CD4-positive, alpha-beta T cell (primary cell): ENCODE results near the gene RHOT1. TPM values are rescaled to one million over a fixed set of nuclear protein-coding genes. Genes with fewer than 3 reads are reported as not detected.

Source experiments
- ATAC-seq: fragments of 200-7000 bp; cut with Tn5 transposase; one replicate; pipeline ENCODE4 v1.10.0; 2022; ENCODE audit warnings: mild to moderate bottlenecking; ENCODE audit not compliant: poor library complexity
- CTCF ChIA-PET: fragments of 350-600 bp; sonication (Branson Sonifier 250); formaldehyde crosslinking; loops from one replicate; lab custom pipeline; 2021; ENCODE audit warnings: antibody characterized with exemption, inconsistent platforms; lab: Charles Lee
- POLR2A ChIA-PET: fragments of 350-600 bp; sonication (Branson Sonifier 250); formaldehyde crosslinking; loops from one replicate; lab custom pipeline; 2021; ENCODE audit warnings: antibody characterized with exemption, inconsistent platforms; lab: Charles Lee
- DNase-seq, 14 experiments: peaks; one replicate each; pipeline ENCODE4 v3.0.0-alpha.2; 2013 to 2020; ENCODE audit warnings: mixed read lengths in 2 of 14
- H3K27ac ChIP-seq, 2 donors: one replicate each; pipeline versions ENCODE4 v1.5.1 to v1.7.0; 2013; ENCODE audit warnings: low read length in 2 of 2, low read depth in 1 of 2, mild to moderate bottlenecking in 1 of 2
- H3K27me3 ChIP-seq, 2 experiments: 1 replicate in 1 of 2; 2 replicates in 1 of 2; pipeline versions ENCODE4 v1.6.1 to v1.7.0; 2013; ENCODE audit warnings: low read length in 2 of 2, control low read depth in 1 of 2, mild to moderate bottlenecking in 1 of 2, moderate library complexity in 1 of 2; ENCODE audit not compliant: insufficient read depth in 2 of 2, control insufficient read depth in 1 of 2
- H3K36me3 ChIP-seq: one replicate; pipeline ENCODE4 v1.6.1; 2013; ENCODE audit warnings: low read length, control low read depth; ENCODE audit not compliant: insufficient read depth
- H3K4me1 ChIP-seq: one replicate; pipeline ENCODE4 v1.6.1; 2013; ENCODE audit warnings: low read length, control low read depth; ENCODE audit not compliant: insufficient read depth
- H3K4me3 ChIP-seq: one replicate; pipeline ENCODE4 v1.5.1; 2013; ENCODE audit warnings: mild to moderate bottlenecking, low read length, moderate library complexity
- H3K9me3 ChIP-seq, 2 experiments: 1 replicate in 1 of 2; 2 replicates in 1 of 2; pipeline versions ENCODE4 v1.6.1 to v1.7.0; 2013; ENCODE audit warnings: low read length in 2 of 2, mild to moderate bottlenecking in 2 of 2, control low read depth in 1 of 2, moderate library complexity in 1 of 2; ENCODE audit not compliant: control insufficient read depth in 1 of 2, insufficient read depth in 1 of 2
- H3K27ac Mint-ChIP-seq: one replicate; pipeline ENCODE4 v1.8.0; 2020; ENCODE audit warnings: mixed read lengths
- H3K27me3 Mint-ChIP-seq: one replicate; pipeline ENCODE4 v1.8.0; 2021; ENCODE audit warnings: mixed read lengths
- H3K36me3 Mint-ChIP-seq: one replicate; pipeline ENCODE4 v1.8.0; 2021; ENCODE audit warnings: low read depth, mixed read lengths
- H3K4me1 Mint-ChIP-seq: one replicate; pipeline ENCODE4 v1.8.0; 2021; ENCODE audit warnings: low read depth, mixed read lengths
- H3K4me3 Mint-ChIP-seq: one replicate; pipeline ENCODE4 v1.8.0; 2020; ENCODE audit warnings: mild to moderate bottlenecking, mixed read lengths
- H3K9me3 Mint-ChIP-seq: one replicate; pipeline ENCODE4 v1.8.0; 2020; ENCODE audit warnings: mixed read lengths
- CTCF ChIP-seq: fragments of 200-600 bp; IDR thresholded peaks from one replicate; pipeline ENCODE4 v1.8.0; 2022; ENCODE audit warnings: antibody characterized with exemption, mild to moderate bottlenecking
- intact Hi-C, 2 experiments: fragments of 100-400 bp; cut with DNase I in 1 of 2; cut with micrococcal nuclease in 1 of 2; formaldehyde crosslinking; loops; one replicate each; pipeline versions ENCODE4 v1.15.1 to v1.9.0; 2023 to 2025; cut with DNase I, micrococcal nuclease
- total RNA-seq, 174 experiments: library from RNA in 2 of 174; stranded (reverse) in 2 of 174; gene quantifications; one replicate each; pipeline ENCODE4 v1.2.3 and lab custom pipeline; 2021 to 2026

Gene RHOT1
- total RNA-seq, 2 experiments from 2014 or later: 12.9 to 13.1 TPM

GRCh38 chr17:32160526-32160925 is 18.2 kb downstream of the RHOT1 start:
- Mint-ChIP-seq H3K36me3 (peaks cover 66% of the 10 kb centered on the region), H3K4me1 (no peaks in the 10 kb centered on the region), H3K9me3 (no peaks in the 10 kb centered on the region), H3K27ac (no peak overlapping the region), H3K27me3 (no peaks in the 10 kb centered on the region), H3K4me3 (no peak overlapping the region)
- Histone ChIP-seq H3K4me3 (no peak overlapping the region), H3K27me3 (no peaks in the 10 kb centered on the region), H3K36me3 (peaks cover 26% of the 10 kb centered on the region), H3K9me3 (no peaks in the 10 kb centered on the region), H3K27ac (no peak overlapping the region), H3K4me1 (no peaks in the 10 kb centered on the region)
- ChIA-PET POLR2A (interaction anchor here (0.7 kb wide), 1 partner anchor 19 kb away, joined by 3 read pairs; no protein-coding TSS in a partner anchor), CTCF (no interaction called here)
- TF ChIP-seq CTCF: no peak
- ATAC-seq: no peak
- intact Hi-C loops: no loop called here
- no peak for DNase-seq

GRCh38 chr17:32161029-32161428 is 18.7 kb downstream of the RHOT1 start:
- no peaks in the 10 kb centered on the region for H3K27me3 Mint-ChIP-seq
- H3K9me3 ChIP-seq: peaks cover 0 to 3% of the 10 kb centered on the region in 2 experiments
- H3K4me1 ChIP-seq: no peaks in the 10 kb centered on the region
- H3K9me3 Mint-ChIP-seq: no peaks in the 10 kb centered on the region
- TF ChIP-seq CTCF: no peak
- ChIA-PET POLR2A (interaction anchor here (0.7 kb wide), 1 partner anchor 19 kb away, joined by 3 read pairs; no protein-coding TSS in a partner anchor), CTCF (no interaction called here)
- H3K36me3 ChIP-seq: peaks cover 22% of the 10 kb centered on the region
- no peaks in the 10 kb centered on the region for H3K4me1 Mint-ChIP-seq
- intact Hi-C loops: no loop called here
- H3K4me3 Mint-ChIP-seq: no peak overlapping the region
- peaks cover 61% of the 10 kb centered on the region for H3K36me3 Mint-ChIP-seq
- no peak overlapping the region for H3K27ac Mint-ChIP-seq
- H3K4me3 ChIP-seq: no peak overlapping the region
- DNase-seq: no peak
- no peaks in the 10 kb centered on the region for H3K27me3 ChIP-seq
- ATAC-seq: no peak
- H3K27ac ChIP-seq: no peak overlapping the region

- Histone ChIP-seq H3K4me1 (no peaks in the 10 kb centered on the region), H3K27ac (no peak overlapping the region), H3K9me3 (peaks cover 3 to 6% of the 10 kb centered on the region in 2 experiments), H3K4me3 (no peak overlapping the region), H3K36me3 (peaks cover 22% of the 10 kb centered on the region), H3K27me3 (no peaks in the 10 kb centered on the region)
- TF ChIP-seq CTCF: no peak
- Mint-ChIP-seq H3K4me3 (no peak overlapping the region), H3K4me1 (no peaks in the 10 kb centered on the region), H3K27ac (no peak overlapping the region), H3K9me3 (peaks cover 5% of the 10 kb centered on the region), H3K36me3 (peaks cover 60% of the 10 kb centered on the region), H3K27me3 (no peaks in the 10 kb centered on the region)
- intact Hi-C loops: no loop called here
- ChIA-PET POLR2A (no interaction called here), CTCF (no interaction called here)
- DNase-seq: no peak
- no peak for ATAC-seq
These were observed 19.4 kb downstream of the RHOT1 start for GRCh38 chr17:32161506-32162365.
